GM19025 (cell line): Measurements from ENCODE around the gene PLXNA4.

Experiments used
- ATAC-seq: cut with Tn5 transposase; IDR thresholded peaks from one replicate; pipeline ENCODE4 v1.9.1; 2021; ENCODE audit warnings: mild to moderate bottlenecking, low read depth, moderate library complexity; ENCODE audit not compliant: unreplicated experiment

The PLXNA4 gene

GRCh38 chr7:132135746-132136385 is 440.4 kb downstream of the PLXNA4 start:
- no peak for ATAC-seq

GRCh38 chr7:132134814-132135445 is 441.3 kb downstream of the PLXNA4 start:
- no peak for ATAC-seq

- ATAC-seq, result no peak
Measured at GRCh38 chr7:132133501-132133900, 442.8 kb downstream of the PLXNA4 start.

- ATAC-seq, result no peak
Measured at GRCh38 chr7:132131196-132131595, 445.1 kb downstream of the PLXNA4 start.

GRCh38 chr7:132130497-132130896 is 445.8 kb downstream of the PLXNA4 start:
- ATAC-seq, result no peak

GRCh38 chr7:132125872-132126595 is 450.2 kb downstream of the PLXNA4 start:
- ATAC-seq, result no peak

- ATAC-seq, result no peak
Measured at GRCh38 chr7:132125096-132125495, 451.2 kb downstream of the PLXNA4 start.

- no peak for ATAC-seq
Measured at GRCh38 chr7:132124575-132124974, 451.7 kb downstream of the PLXNA4 start.

- no peak for ATAC-seq
Measured at GRCh38 chr7:132123773-132124172, 452.5 kb downstream of the PLXNA4 start.

GRCh38 chr7:132122901-132123300 is 453.4 kb downstream of the PLXNA4 start:
- ATAC-seq, result no peak

- no peak for ATAC-seq
Measured at GRCh38 chr7:132121987-132122386, 454.3 kb downstream of the PLXNA4 start.

GRCh38 chr7:132118641-132119040 is 457.6 kb downstream of the PLXNA4 start:
- no peak for ATAC-seq

- no peak for ATAC-seq
Measured at GRCh38 chr7:132117636-132118035, 458.6 kb downstream of the PLXNA4 start.

- no peak for ATAC-seq
Measured at GRCh38 chr7:132117181-132117580, 459.1 kb downstream of the PLXNA4 start.

GRCh38 chr7:132116369-132116768 is 459.9 kb downstream of the PLXNA4 start:
- ATAC-seq, result no peak

GRCh38 chr7:132115758-132116157 is 460.5 kb downstream of the PLXNA4 start:
- no peak for ATAC-seq

GRCh38 chr7:132115028-132115427 is 461.2 kb downstream of the PLXNA4 start:
- ATAC-seq, result no peak

- ATAC-seq, result no peak
Measured at GRCh38 chr7:132114411-132114810, 461.9 kb downstream of the PLXNA4 start.

GRCh38 chr7:132113536-132114371 is 462.5 kb downstream of the PLXNA4 start:
- no peak for ATAC-seq

GRCh38 chr7:132112657-132113056 is 463.6 kb downstream of the PLXNA4 start:
- ATAC-seq, result no peak

- no peak for ATAC-seq
Measured at GRCh38 chr7:132112106-132112505, 464.2 kb downstream of the PLXNA4 start.
